Measurements from ENCODE around the gene GOLGA6L7.
"Not testable (repeated sequence)": the region's sequence is repeated elsewhere in the genome, so short reads cannot be mapped to it uniquely, and the experiment has no call there.

Gene GOLGA6L7

GRCh38 chr15:28873006-28873405 lies 24.6 kb upstream of the GOLGA6L7 start:
- no peak for TF ChIP-seq CTCF (IDR thresholded peaks at IDR 0.05; ENCODE audit: insufficient read depth, missing control alignments)
- FAIRE-seq (no peak), DNase-seq (ENCODE audit: insufficient read length, low spot score) (no peak)

- FAIRE-seq (no peak), DNase-seq (ENCODE audit: insufficient read length, low spot score) (no peak)
- TF ChIP-seq CTCF (IDR thresholded peaks at IDR 0.05; ENCODE audit: insufficient read depth, missing control alignments): no peak
Measured at GRCh38 chr15:28871168-28871567, 22.7 kb upstream of the GOLGA6L7 start.

GRCh38 chr15:28868744-28869345 lies 20.4 kb upstream of the GOLGA6L7 start:
- TF ChIP-seq CTCF (IDR thresholded peaks at IDR 0.05; ENCODE audit: insufficient read depth, missing control alignments): no peak
- DNase-seq (ENCODE audit: insufficient read length, low spot score) (no peak), FAIRE-seq (no peak)

- not testable (repeated sequence) for DNase-seq (ENCODE audit: insufficient read length, low spot score); FAIRE-seq
Measured at GRCh38 chr15:28861589-28862293, 13.3 kb upstream of the GOLGA6L7 start.

- DNase-seq (ENCODE audit: insufficient read length, low spot score) (no peak), FAIRE-seq (no peak)
- no peak for TF ChIP-seq CTCF (IDR thresholded peaks at IDR 0.05; ENCODE audit: insufficient read depth, missing control alignments)
Measured at GRCh38 chr15:28861031-28861534, 12.6 kb upstream of the GOLGA6L7 start.

GRCh38 chr15:28854578-28854977 lies 6.1 kb upstream of the GOLGA6L7 start:
- DNase-seq (ENCODE audit: insufficient read length, low spot score); FAIRE-seq: not testable (repeated sequence)

- FAIRE-seq: not testable (repeated sequence)
Measured at GRCh38 chr15:28853654-28854053, 5.2 kb upstream of the GOLGA6L7 start.

GRCh38 chr15:28849766-28850165 lies 1.3 kb upstream of the GOLGA6L7 start:
- DNase-seq (ENCODE audit: insufficient read length, low spot score); FAIRE-seq: not testable (repeated sequence)

More at GRCh38 chr15:28853654-28854053, 5.2 kb upstream of the GOLGA6L7 start:
- not testable (repeated sequence) for DNase-seq (ENCODE audit: insufficient read length, low spot score)

GRCh38 chr15:28849271-28849670 lies 827 bp upstream of the GOLGA6L7 start:
- FAIRE-seq; DNase-seq (ENCODE audit: insufficient read length, low spot score): not testable (repeated sequence)

GRCh38 chr15:28847959-28848358 lies 485 bp downstream of the GOLGA6L7 start:
- FAIRE-seq: not testable (repeated sequence)

GRCh38 chr15:28847247-28847646 lies 1.2 kb downstream of the GOLGA6L7 start:
- DNase-seq (ENCODE audit: insufficient read length, low spot score); FAIRE-seq: not testable (repeated sequence)

More at GRCh38 chr15:28847959-28848358, 485 bp downstream of the GOLGA6L7 start:
- DNase-seq (ENCODE audit: insufficient read length, low spot score): not testable (repeated sequence)

- DNase-seq (ENCODE audit: insufficient read length, low spot score); FAIRE-seq: not testable (repeated sequence)
Measured at GRCh38 chr15:28844147-28844546, 4.3 kb downstream of the GOLGA6L7 start.

GRCh38 chr15:28843520-28843919 lies 4.9 kb downstream of the GOLGA6L7 start:
- not testable (repeated sequence) for FAIRE-seq; DNase-seq (ENCODE audit: insufficient read length, low spot score)

- not testable (repeated sequence) for FAIRE-seq; DNase-seq (ENCODE audit: insufficient read length, low spot score)
Measured at GRCh38 chr15:28842210-28842609, 6.2 kb downstream of the GOLGA6L7 start.

- not testable (repeated sequence) for DNase-seq (ENCODE audit: insufficient read length, low spot score)
Measured at GRCh38 chr15:28840285-28840684, 8.2 kb downstream of the GOLGA6L7 start.

More at GRCh38 chr15:28840285-28840684, 8.2 kb downstream of the GOLGA6L7 start:
- FAIRE-seq: not testable (repeated sequence)

All from D721Med (cell line).